ENCODE data around the gene LIMS1. TPM values are rescaled to one million over a fixed set of nuclear protein-coding genes. Genes with fewer than 3 reads are reported as not detected.

The LIMS1 gene
- total and polyA plus RNA-seq, 2 of the 13 experiments (the other 11 are each of a cell fraction or from before 2014, with no cell fraction given) = 38.3 to 49.6 TPM

GRCh38 chr2:108614043-108614545, 79.8 kb downstream of the LIMS1 start:
- no peak for ATAC-seq
- intact Hi-C loops (cut with micrococcal nuclease; ENCODE audit: unreplicated experiment) (no loop called here), in situ Hi-C loops (cut with HindIII; ENCODE audit: extremely low pct_ligation_motif_present, low pct_unique_long_range_greater_than_20kb) (no loop called here)
- no peak overlapping the region for H3K4me2 ChIP-seq (ENCODE audit: low read depth, low read length)
- TF ChIP-seq ADNP (CRISPR knock-in tag; IDR thresholded peaks at IDR 0.05) = no peak
- no peak for TF ChIP-seq ZNF589 (CRISPR knock-in tag; conservative IDR thresholded peaks at IDR 0.05)
- TF ChIP-seq, protein P1, sequence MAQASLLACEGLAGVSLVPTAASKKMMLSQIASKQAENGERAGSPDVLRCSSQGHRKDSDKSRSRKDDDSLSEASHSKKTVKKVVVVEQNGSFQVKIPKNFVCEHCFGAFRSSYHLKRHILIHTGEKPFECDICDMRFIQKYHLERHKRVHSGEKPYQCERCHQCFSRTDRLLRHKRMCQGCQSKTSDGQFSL (CRISPR knock-in tag; IDR thresholded peaks at IDR 0.05) = no peak
- TF ChIP-seq FOXO1 (CRISPR knock-in tag; IDR thresholded peaks at IDR 0.05) = no peak
- TF ChIP-seq HNRNPH1 (optimal IDR thresholded peaks at IDR 0.05; ENCODE audit: low read depth, low read length) = no peak
- no peak for TF ChIP-seq HNF1B (CRISPR knock-in tag; IDR thresholded peaks at IDR 0.05)
- no peak for TF ChIP-seq ZZZ3 (CRISPR knock-in tag; IDR thresholded peaks at IDR 0.05; ENCODE audit: borderline replicate concordance)
- TF ChIP-seq PAWR (CRISPR knock-in tag; IDR thresholded peaks at IDR 0.05; ENCODE audit: borderline replicate concordance) = no peak
- TF ChIP-seq SRSF1 (optimal IDR thresholded peaks at IDR 0.05; ENCODE audit: low read depth, low read length) = no peak
- no peak for TF ChIP-seq SIN3B (IDR thresholded peaks at IDR 0.05; ENCODE audit: low read length)
- no peak for TF ChIP-seq ZNF225 (CRISPR knock-in tag; IDR thresholded peaks at IDR 0.05)
- DNase-seq (ENCODE audit: low spot score) = no peak
- no peaks in the 10 kb centered on the region for H3K9me3 ChIP-seq (ENCODE audit: low read length)
- ChIA-PET CTCF (ENCODE audit: low intra/inter-chr PET ratio, low total read pairs) (no interaction called here), POLR2A (no interaction called here)
- peaks cover 10% of the 10 kb centered on the region; the same call in 1 of the 2 replicates for H4K20me1 ChIP-seq (ENCODE audit: insufficient read depth, low read length)
- H3K9ac ChIP-seq (ENCODE audit: insufficient read depth, low read depth, low read length) = no peak overlapping the region
- no peak overlapping the region for H3K27ac ChIP-seq (ENCODE audit: extremely low read length, insufficient read depth, low read length)
- no TSS peak for BruUV-seq (replicated peaks)
- no peak overlapping the region for H3K4me3 ChIP-seq (replicated peaks in 1 of 3; ENCODE audit: insufficient read depth in 1 of 3, low read depth in 2 of 3, low read length in 3 of 3)
- H3K27me3 ChIP-seq (ENCODE audit: control insufficient read depth in 1 of 2, insufficient read depth in 2 of 2, low read length in 2 of 2) = no peaks in the 10 kb centered on the region
- WGBS (ENCODE audit: low lambda C conversion rate) = 98% methylated on average over 8 of the region's 8 CpGs
- FAIRE-seq = no peak
- H3K79me2 ChIP-seq (ENCODE audit: insufficient read depth, low read length) = peaks cover 30% of the 10 kb centered on the region
- no peak overlapping the region for H2AFZ ChIP-seq (ENCODE audit: low read length)
- H3K36me3 ChIP-seq (replicated peaks in 1 of 2; ENCODE audit: control insufficient read depth in 1 of 2, insufficient read depth in 2 of 2, low read length in 2 of 2) = peaks cover 0 to 4% of the 10 kb centered on the region in 2 experiments; a peak in 1 of 5 replicates
- H3K4me1 ChIP-seq (ENCODE audit: insufficient read depth, low read length) = peaks cover 34% of the 10 kb centered on the region
